Measurements from ENCODE around the gene MYCBP. TPM values are rescaled to one million over a fixed set of nuclear protein-coding genes. Genes with fewer than 3 reads are reported as not detected.

The MYCBP gene, protein sequence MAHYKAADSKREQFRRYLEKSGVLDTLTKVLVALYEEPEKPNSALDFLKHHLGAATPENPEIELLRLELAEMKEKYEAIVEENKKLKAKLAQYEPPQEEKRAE
- total RNA-seq: 10 to 100 TPM in 6 of 7 donors, 1 to 10 TPM in 1; 8.8 to 15.2 (median 12.2) TPM
- 10 to 100 TPM in 1 of 2 donors, 1 to 10 TPM in 1; 6.2 to 15.3 TPM for polyA plus RNA-seq
- long read RNA-seq, donor 1, transcript MYCBP-201 (5 exons, 2,818 nt): major isoform, 47 of 52 reads
- long read RNA-seq, donor 1, partial matches to known transcripts: 1 of 52 reads
- long read RNA-seq, donor 1, other reads (novel, unspliced or antisense): 2 of 52 reads
- long read RNA-seq, donor 2, transcript MYCBP-204 (4 exons, 819 nt): minor isoform, 5 of 48 reads
- long read RNA-seq, donor 2, transcript MYCBP-201 (5 exons, 2,818 nt): major isoform, 42 of 48 reads
- long read RNA-seq, donor 2, partial matches to known transcripts: 0 of 48 reads
- long read RNA-seq, donor 2, other reads (novel, unspliced or antisense): 0 of 48 reads
- long read RNA-seq, donor 3, transcript MYCBP-201 (5 exons, 2,818 nt): major isoform, 24 of 25 reads
- long read RNA-seq, donor 3, partial matches to known transcripts: 0 of 25 reads
- long read RNA-seq, donor 3, other reads (novel, unspliced or antisense): 0 of 25 reads

DNA sequence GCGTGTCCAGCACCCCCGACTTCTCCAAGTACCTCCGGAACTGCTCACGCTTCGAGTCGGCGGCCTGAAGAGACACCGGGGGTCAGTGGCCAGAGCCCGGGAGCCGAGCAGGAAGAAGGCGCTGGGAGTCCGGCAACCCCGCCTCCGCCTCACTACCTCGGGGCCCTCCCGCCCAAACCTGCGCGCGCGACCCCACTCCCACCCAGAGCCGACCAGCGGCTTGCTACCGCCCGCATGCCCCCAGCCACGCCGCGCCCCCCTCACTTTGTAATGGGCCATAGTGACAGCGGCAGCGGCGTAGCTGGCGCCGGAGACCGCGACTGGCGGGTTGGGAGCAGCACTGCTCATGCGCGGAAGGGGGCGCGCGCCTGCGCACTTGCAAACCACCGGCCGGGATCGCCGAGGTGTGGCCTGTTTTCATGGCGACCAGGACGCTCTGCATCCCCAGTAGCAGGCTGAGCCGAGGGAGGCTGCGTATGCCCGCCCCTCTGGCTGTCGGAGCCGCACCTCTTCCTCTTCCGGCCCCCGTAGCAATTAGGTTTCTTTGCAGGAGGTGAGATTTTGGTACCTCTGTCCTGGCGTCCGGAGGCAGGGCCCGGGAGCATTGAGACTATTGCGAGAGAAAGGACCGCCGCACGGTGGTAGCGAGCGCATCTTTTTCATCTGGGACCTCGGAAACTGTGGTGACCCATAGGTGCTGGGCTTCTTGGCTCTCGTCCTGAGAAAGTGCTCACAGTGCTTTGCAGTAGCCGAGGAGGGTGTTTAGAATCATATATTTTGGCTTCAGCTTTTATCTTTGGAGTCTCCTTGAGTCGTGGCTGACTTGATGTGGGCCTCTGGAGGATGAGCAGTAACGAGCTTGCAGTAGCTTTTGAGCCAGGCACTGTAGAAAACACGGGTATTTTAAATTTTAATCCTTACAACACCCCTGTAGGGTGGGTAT lies at the start of gene MYCBP:
MYCBP (minus strand) TSS at position 322 of the 943 bp plus-strand sequence; CDS start at position 279, 43 bp downstream.
- intact Hi-C loops (cut with DNase I): loop anchor here in 2 of 4 donors (5.0 to 10.0 kb wide), 2 partner anchors 122 to 209 kb away; partner anchors contain the start of gene AKIRIN1 (in 2 of the 2)
- H3K36me3 ChIP-seq: no peaks in the 10 kb centered on the region

DNA sequence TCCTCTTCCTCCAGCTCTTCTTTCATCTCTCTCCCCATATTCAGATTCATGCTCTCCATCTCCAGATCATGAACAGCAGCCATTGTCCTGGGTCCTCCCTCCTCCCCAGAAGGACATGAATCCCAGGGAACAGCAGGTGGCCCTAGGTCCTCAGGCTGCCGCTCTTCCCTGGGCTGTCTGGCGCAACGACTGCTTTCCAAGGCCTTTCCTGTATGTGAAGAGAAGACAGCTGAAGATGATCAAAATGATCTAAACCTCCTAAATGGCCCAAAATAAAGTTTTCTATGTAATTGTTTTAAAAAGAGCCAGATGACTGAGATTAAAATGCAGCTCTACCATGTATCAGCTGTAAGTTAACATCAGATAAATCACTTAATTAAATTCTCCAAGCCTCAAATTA lies 46.0 kb upstream of the MYCBP start:
- Histone ChIP-seq H3K9me3 (no peaks in the 10 kb centered on the region), H3K36me3 (no peaks in the 10 kb centered on the region), H3K27ac (no peak overlapping the region), H3K27me3 (no peaks in the 10 kb centered on the region), H3K4me3 (no peak overlapping the region), H3K4me1 (ENCODE audit: insufficient read depth) (no peaks in the 10 kb centered on the region)
- DNase-seq: no peak
- intact Hi-C loops (cut with DNase I): no loop called here
- TF ChIP-seq EP300 (IDR thresholded peaks at IDR 0.05) (no peak), POLR2A (IDR thresholded peaks at IDR 0.05) (no peak)
- TF ChIP-seq, protein P1, sequence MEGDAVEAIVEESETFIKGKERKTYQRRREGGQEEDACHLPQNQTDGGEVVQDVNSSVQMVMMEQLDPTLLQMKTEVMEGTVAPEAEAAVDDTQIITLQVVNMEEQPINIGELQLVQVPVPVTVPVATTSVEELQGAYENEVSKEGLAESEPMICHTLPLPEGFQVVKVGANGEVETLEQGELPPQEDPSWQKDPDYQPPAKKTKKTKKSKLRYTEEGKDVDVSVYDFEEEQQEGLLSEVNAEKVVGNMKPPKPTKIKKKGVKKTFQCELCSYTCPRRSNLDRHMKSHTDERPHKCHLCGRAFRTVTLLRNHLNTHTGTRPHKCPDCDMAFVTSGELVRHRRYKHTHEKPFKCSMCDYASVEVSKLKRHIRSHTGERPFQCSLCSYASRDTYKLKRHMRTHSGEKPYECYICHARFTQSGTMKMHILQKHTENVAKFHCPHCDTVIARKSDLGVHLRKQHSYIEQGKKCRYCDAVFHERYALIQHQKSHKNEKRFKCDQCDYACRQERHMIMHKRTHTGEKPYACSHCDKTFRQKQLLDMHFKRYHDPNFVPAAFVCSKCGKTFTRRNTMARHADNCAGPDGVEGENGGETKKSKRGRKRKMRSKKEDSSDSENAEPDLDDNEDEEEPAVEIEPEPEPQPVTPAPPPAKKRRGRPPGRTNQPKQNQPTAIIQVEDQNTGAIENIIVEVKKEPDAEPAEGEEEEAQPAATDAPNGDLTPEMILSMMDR (IDR thresholded peaks at IDR 0.05): no peak
- WGBS, 3 donors: 49 to 64% (median 58%) methylated on average over 3 of the region's 3 CpGs

More for the DNA sequence above, at the start of gene MYCBP:
- Histone ChIP-seq H3K4me3 (peak within 1 kb of the TSS; percentile 98), H3K4me1 (ENCODE audit: insufficient read depth) (no peaks in the 10 kb centered on the region), H3K27me3 (no peaks in the 10 kb centered on the region), H3K27ac (peak within 1 kb of the TSS; percentile 2 to 34), H3K9me3 (no peaks in the 10 kb centered on the region)
- peak; percentile 94 to 97 (median 94) for DNase-seq
- TF ChIP-seq POLR2A (IDR thresholded peaks at IDR 0.05) (no peak), EP300 (IDR thresholded peaks at IDR 0.05) (no peak)
- TF ChIP-seq, protein P1 (IDR thresholded peaks at IDR 0.05): peak in 2 of 3 donors; percentile 10 to 51
- WGBS, 3 donors: 0 to 1% (median 0%) methylated on average over 39 to 69 of the region's 69 CpGs

DNA sequence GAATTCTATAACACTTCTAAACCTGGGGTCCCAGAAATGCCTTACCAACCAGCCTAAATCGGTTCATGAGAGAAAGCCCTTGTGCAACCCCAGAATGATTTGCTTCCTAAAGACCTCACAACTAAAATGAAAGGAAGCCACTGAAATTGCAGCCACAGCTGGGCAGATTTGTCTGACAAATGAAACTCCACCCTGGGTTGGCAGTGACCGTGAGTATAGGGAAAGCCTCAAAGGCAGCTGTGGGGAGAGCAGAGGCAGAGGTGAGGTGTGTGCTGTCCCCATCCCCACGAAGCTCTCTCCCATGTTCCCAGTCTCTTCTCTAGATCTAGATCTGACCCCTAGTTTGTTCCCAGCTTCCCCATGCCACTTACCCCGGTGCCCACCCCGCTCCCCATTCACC lies 45.4 kb upstream of the MYCBP start:
- no peaks in the 10 kb centered on the region for H3K4me1 ChIP-seq (ENCODE audit: insufficient read depth)
- 79 to 85% (median 80%) methylated on average over 5 of the region's 5 CpGs for WGBS, 3 donors
- TF ChIP-seq EP300 (IDR thresholded peaks at IDR 0.05) (no peak), POLR2A (IDR thresholded peaks at IDR 0.05) (no peak)
- no peak overlapping the region for H3K4me3 ChIP-seq
- H3K36me3 ChIP-seq: no peaks in the 10 kb centered on the region
- no peak for DNase-seq
- intact Hi-C loops (cut with DNase I): no loop called here
- H3K9me3 ChIP-seq: no peaks in the 10 kb centered on the region
- no peaks in the 10 kb centered on the region for H3K27me3 ChIP-seq
- no peak overlapping the region for H3K27ac ChIP-seq

DNA sequence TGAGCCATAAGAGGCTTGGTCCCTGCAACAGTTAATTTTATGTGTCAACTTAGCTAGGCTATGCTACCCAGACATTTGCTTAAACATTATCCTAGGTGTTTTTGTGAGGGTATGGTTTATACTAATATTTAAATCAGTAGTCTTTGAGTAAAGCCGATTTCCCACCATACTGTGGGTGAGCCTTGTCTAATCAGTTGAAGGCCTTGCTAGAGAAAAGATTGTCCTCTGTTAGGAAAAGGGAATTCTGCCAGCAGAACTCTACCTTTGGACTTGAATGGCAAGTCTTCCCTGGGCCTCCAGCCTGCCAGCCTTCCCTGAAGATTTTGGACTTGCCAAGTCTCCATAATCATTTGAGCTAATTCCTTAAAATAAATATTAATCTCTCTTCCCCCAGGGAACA lies 44.6 kb upstream of the MYCBP start:
- no peaks in the 10 kb centered on the region for H3K36me3 ChIP-seq
- no peaks in the 10 kb centered on the region for H3K9me3 ChIP-seq
- intact Hi-C loops (cut with DNase I): no loop called here
- DNase-seq: no peak
- H3K4me1 ChIP-seq (ENCODE audit: insufficient read depth): no peaks in the 10 kb centered on the region
- H3K27ac ChIP-seq: no peak overlapping the region
- no peaks in the 10 kb centered on the region for H3K27me3 ChIP-seq
- no peak overlapping the region for H3K4me3 ChIP-seq
- WGBS, 3 donors: 93 to 97% (median 96%) methylated on average over 1 of the region's 1 CpG
- TF ChIP-seq POLR2A (IDR thresholded peaks at IDR 0.05) (no peak), EP300 (IDR thresholded peaks at IDR 0.05) (no peak)
- TF ChIP-seq, protein P1 (IDR thresholded peaks at IDR 0.05): no peak

Measured in ovary (tissue), 10 donors.